Effector memory CD4-positive, alpha-beta T cell (primary cell): ENCODE results near the gene RAB37.

Experiments used
- DNase-seq, 3 donors: peaks; one replicate each; pipeline ENCODE4 v3.0.0-alpha.2; 2020
- H3K27ac ChIP-seq: 2 replicates; pipeline ENCODE4 v1.7.0; 2013; ENCODE audit warnings: mild to moderate bottlenecking, low read length, moderate library complexity; ENCODE audit not compliant: insufficient read depth, poor library complexity, severe bottlenecking
- H3K27me3 ChIP-seq: replicated peaks from 2 replicates; pipeline ENCODE4 v1.7.0; 2013; ENCODE audit warnings: mild to moderate bottlenecking, low read length; ENCODE audit not compliant: insufficient read depth, control insufficient read depth, poor library complexity, severe bottlenecking
- H3K36me3 ChIP-seq: 2 replicates; pipeline ENCODE4 v1.7.0; 2013; ENCODE audit warnings: mild to moderate bottlenecking, low read length, moderate library complexity; ENCODE audit not compliant: control insufficient read depth, insufficient read depth
- H3K4me1 ChIP-seq: 2 replicates; pipeline ENCODE4 v1.7.0; 2013; ENCODE audit warnings: low read length, mild to moderate bottlenecking; ENCODE audit not compliant: control insufficient read depth, insufficient read depth, poor library complexity, severe bottlenecking
- H3K4me3 ChIP-seq: 2 replicates; pipeline ENCODE4 v1.7.0; 2013; ENCODE audit warnings: low read length, low read depth, mild to moderate bottlenecking; ENCODE audit not compliant: insufficient read depth, poor library complexity, severe bottlenecking
- H3K9me3 ChIP-seq: 2 replicates; pipeline ENCODE4 v1.7.0; 2013; ENCODE audit warnings: mild to moderate bottlenecking, low read length, moderate library complexity; ENCODE audit not compliant: control insufficient read depth

Gene RAB37

GRCh38 chr17:74725111-74725510 is 11.9 kb upstream of the RAB37 start:
- H3K36me3 ChIP-seq, result no peaks in the 10 kb centered on the region
- no peak overlapping the region for H3K4me3 ChIP-seq
- no peak for DNase-seq
- no peak overlapping the region for H3K27ac ChIP-seq
- H3K4me1 ChIP-seq, result peaks cover 5% of the 10 kb centered on the region
- H3K9me3 ChIP-seq, result no peaks in the 10 kb centered on the region
- H3K27me3 ChIP-seq, result no peaks in the 10 kb centered on the region

- H3K27me3 ChIP-seq, result no peaks in the 10 kb centered on the region
- H3K4me1 ChIP-seq, result peaks cover 19% of the 10 kb centered on the region
- no peak overlapping the region for H3K27ac ChIP-seq
- H3K9me3 ChIP-seq, result no peaks in the 10 kb centered on the region
- H3K4me3 ChIP-seq, result no peak overlapping the region
- no peak for DNase-seq
- no peaks in the 10 kb centered on the region for H3K36me3 ChIP-seq
Observed at GRCh38 chr17:74728033-74728701, 8.9 kb upstream of the RAB37 start.

GRCh38 chr17:74728702-74729075 is 8.4 kb upstream of the RAB37 start:
- Histone ChIP-seq H3K36me3 (no peaks in the 10 kb centered on the region), H3K9me3 (no peaks in the 10 kb centered on the region), H3K4me3 (no peak overlapping the region), H3K27ac (no peak overlapping the region), H3K27me3 (no peaks in the 10 kb centered on the region), H3K4me1 (peaks cover 19% of the 10 kb centered on the region)
- DNase-seq, result no peak

- no peak for DNase-seq
- H3K27ac ChIP-seq, result no peak overlapping the region
- no peaks in the 10 kb centered on the region for H3K27me3 ChIP-seq
- H3K4me1 ChIP-seq, result peaks cover 19% of the 10 kb centered on the region
- no peaks in the 10 kb centered on the region for H3K9me3 ChIP-seq
- no peaks in the 10 kb centered on the region for H3K36me3 ChIP-seq
- no peak overlapping the region for H3K4me3 ChIP-seq
Observed at GRCh38 chr17:74729368-74729767, 7.7 kb upstream of the RAB37 start.

GRCh38 chr17:74729866-74730265 is 7.2 kb upstream of the RAB37 start:
- Histone ChIP-seq H3K4me3 (no peak overlapping the region), H3K27me3 (no peaks in the 10 kb centered on the region), H3K4me1 (peaks cover 19% of the 10 kb centered on the region), H3K27ac (no peak overlapping the region), H3K9me3 (no peaks in the 10 kb centered on the region), H3K36me3 (no peaks in the 10 kb centered on the region)
- no peak for DNase-seq

GRCh38 chr17:74730491-74731346 is 6.3 kb upstream of the RAB37 start:
- no peak overlapping the region for H3K4me3 ChIP-seq
- no peaks in the 10 kb centered on the region for H3K9me3 ChIP-seq
- peak; percentile 42 to 71 (median 52) for DNase-seq
- no peak overlapping the region for H3K27ac ChIP-seq
- H3K36me3 ChIP-seq, result no peaks in the 10 kb centered on the region
- H3K27me3 ChIP-seq, result no peaks in the 10 kb centered on the region
- peaks cover 19% of the 10 kb centered on the region for H3K4me1 ChIP-seq

- Histone ChIP-seq H3K4me3 (no peak overlapping the region), H3K27ac (no peak overlapping the region), H3K36me3 (no peaks in the 10 kb centered on the region), H3K9me3 (no peaks in the 10 kb centered on the region), H3K4me1 (peaks cover 21% of the 10 kb centered on the region), H3K27me3 (no peaks in the 10 kb centered on the region)
- DNase-seq, result no peak
Observed at GRCh38 chr17:74731347-74731605, 5.8 kb upstream of the RAB37 start.

- Histone ChIP-seq H3K4me1 (peaks cover 24% of the 10 kb centered on the region), H3K27ac (no peak overlapping the region), H3K27me3 (no peaks in the 10 kb centered on the region), H3K4me3 (no peak overlapping the region), H3K9me3 (no peaks in the 10 kb centered on the region), H3K36me3 (no peaks in the 10 kb centered on the region)
- DNase-seq, result no peak
Observed at GRCh38 chr17:74732042-74732867, 4.8 kb upstream of the RAB37 start.

GRCh38 chr17:74733365-74734122 is 3.5 kb upstream of the RAB37 start:
- no peak overlapping the region for H3K4me3 ChIP-seq
- H3K27ac ChIP-seq, result no peak overlapping the region
- DNase-seq, result no peak
- no peaks in the 10 kb centered on the region for H3K27me3 ChIP-seq
- H3K36me3 ChIP-seq, result no peaks in the 10 kb centered on the region
- H3K9me3 ChIP-seq, result no peaks in the 10 kb centered on the region
- peaks cover 34% of the 10 kb centered on the region for H3K4me1 ChIP-seq
